ENCODE data around the gene CLNK.

DNA sequence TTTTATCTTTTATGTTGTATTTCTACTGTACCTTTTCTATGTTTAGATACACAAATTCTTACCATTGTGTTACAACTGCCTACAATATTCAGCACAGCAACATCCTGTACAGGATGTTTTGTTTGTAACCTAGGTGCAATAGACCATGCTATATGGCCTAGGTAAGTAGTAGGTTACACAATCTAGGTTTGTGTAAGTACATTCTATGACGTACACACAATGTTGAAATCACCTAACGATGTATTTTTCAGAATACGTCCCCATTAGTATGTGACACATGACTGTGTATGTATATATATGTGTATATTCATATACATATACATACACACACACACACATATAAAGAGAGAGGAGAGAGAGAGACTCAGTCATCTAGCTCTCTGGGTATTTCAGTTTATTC, 103.5 kb downstream of the CLNK start:
- TF ChIP-seq POLR2A (IDR thresholded peaks at IDR 0.05): no peak
- TF ChIP-seq, protein P1, sequence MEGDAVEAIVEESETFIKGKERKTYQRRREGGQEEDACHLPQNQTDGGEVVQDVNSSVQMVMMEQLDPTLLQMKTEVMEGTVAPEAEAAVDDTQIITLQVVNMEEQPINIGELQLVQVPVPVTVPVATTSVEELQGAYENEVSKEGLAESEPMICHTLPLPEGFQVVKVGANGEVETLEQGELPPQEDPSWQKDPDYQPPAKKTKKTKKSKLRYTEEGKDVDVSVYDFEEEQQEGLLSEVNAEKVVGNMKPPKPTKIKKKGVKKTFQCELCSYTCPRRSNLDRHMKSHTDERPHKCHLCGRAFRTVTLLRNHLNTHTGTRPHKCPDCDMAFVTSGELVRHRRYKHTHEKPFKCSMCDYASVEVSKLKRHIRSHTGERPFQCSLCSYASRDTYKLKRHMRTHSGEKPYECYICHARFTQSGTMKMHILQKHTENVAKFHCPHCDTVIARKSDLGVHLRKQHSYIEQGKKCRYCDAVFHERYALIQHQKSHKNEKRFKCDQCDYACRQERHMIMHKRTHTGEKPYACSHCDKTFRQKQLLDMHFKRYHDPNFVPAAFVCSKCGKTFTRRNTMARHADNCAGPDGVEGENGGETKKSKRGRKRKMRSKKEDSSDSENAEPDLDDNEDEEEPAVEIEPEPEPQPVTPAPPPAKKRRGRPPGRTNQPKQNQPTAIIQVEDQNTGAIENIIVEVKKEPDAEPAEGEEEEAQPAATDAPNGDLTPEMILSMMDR (IDR thresholded peaks at IDR 0.05): no peak
